Activated CD4-positive, alpha-beta T cell treated with anti-CD3 and anti-CD28 coated beads for 48 hours (primary cell): ENCODE results near the gene EGLN1.
A peak's percentile ranks its signal among the peaks of the same experiment; 100 is the strongest.

Experiments
- DNase-seq: peaks from one replicate; pipeline ENCODE4 v3.0.0-alpha.2; 2020

Gene EGLN1

DNA sequence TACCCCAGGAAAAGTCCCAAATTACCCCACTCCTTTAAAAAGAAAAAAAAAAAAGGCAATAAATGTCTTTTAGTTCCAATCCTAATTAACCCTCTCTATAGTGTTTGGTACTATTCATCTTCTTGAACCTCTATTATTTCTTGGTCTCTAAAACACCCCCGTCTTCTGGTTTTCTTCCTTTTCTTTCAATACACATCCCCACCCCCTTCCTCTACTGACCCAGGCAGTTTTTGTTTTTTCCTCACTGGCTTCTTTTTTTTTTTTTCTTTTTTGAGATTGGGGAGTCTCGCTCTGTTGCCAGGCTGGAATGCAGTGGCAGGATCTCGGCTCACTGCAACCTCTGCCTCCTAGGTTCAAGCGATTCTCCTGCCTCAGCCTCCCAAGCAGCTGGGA lies 26.1 kb downstream of the EGLN1 start:
- no peak for DNase-seq

DNA sequence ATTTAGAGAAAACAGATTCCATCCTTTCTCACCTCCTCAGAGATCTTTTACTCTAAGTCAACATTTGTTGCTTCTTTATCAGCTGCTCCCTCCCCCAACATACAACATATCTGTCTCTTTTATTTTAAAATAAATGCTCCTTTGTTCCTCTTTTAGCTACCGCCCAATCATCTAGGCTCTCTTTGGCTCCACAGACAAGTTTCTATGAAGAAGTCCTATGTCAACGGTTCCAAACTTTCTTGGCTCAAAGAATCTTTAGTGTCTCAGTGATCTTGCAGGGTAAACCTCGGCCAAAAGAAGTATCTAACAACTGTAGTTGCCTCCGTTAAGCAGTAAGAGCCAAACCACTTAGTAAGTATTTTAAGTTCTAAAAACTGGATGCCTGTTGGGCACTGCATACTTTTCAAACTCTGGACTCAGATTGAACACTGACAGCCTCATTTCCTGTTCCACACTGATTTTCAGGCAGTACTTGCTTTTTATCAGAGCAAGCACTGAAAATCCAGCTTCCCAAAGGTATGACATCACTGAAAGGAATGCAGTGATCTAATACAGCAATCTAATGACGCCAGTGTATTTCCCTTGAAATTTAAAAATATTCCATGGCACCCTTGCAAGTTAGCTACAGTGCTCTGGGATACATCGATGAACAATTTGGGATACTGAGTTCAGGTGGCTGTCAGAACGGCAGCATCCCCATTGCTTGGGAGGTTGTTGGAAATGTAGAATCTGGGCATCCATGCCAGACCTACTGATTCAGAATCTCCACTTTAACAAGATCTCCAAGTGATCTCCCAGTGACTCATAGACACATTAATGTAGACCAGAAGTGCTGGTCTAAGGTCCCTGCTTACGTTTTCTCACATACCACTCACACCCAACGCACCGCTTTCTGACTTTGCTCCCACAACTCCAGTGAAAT lies 26.8 kb downstream of the EGLN1 start:
- no peak for DNase-seq

GRCh38 chr1:231393668-231394067 lies 28.4 kb downstream of the EGLN1 start:
- DNase-seq, result no peak

- DNase-seq, result no peak
Observed at GRCh38 chr1:231392389-231393131, 29.5 kb downstream of the EGLN1 start.

- DNase-seq, result no peak
Observed at GRCh38 chr1:231390071-231390470, 32.0 kb downstream of the EGLN1 start.

GRCh38 chr1:231387770-231388669 lies 34.1 kb downstream of the EGLN1 start:
- no peak for DNase-seq

DNA sequence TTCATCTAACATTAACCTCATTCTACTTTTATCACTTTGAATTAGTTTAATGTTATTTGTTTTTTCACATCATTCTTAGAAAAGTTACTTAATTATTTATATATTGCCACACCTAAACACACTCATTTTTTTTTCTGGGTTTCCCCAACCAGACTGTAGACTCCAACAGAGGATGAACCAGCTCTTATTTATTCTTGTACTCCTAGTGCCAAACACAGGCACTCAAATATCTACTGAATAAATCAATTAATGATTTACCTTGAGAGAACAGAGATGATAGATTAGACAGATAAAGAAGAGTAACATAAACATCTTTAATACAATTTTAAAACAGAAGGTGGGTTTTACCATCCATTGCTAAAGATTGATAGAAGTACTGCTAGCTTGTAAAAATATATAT lies 35.6 kb downstream of the EGLN1 start:
- DNase-seq, result no peak

DNA sequence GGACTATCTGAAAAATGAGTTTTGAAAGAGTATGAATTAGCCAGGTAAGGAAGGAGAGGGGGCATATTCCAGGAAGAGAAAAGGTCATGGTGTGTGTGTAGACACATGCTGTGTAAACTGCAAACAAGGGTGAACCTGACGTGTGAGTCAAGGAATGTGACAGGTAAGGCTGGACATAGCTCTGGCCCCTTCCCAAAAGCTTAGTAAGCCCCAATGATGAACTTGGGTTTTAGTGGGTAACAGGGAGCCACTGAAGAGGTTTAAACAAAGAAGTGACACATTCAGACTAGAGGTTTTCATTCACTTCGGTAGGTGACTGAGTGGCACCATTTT lies 36.7 kb downstream of the EGLN1 start:
- no peak for DNase-seq

DNA sequence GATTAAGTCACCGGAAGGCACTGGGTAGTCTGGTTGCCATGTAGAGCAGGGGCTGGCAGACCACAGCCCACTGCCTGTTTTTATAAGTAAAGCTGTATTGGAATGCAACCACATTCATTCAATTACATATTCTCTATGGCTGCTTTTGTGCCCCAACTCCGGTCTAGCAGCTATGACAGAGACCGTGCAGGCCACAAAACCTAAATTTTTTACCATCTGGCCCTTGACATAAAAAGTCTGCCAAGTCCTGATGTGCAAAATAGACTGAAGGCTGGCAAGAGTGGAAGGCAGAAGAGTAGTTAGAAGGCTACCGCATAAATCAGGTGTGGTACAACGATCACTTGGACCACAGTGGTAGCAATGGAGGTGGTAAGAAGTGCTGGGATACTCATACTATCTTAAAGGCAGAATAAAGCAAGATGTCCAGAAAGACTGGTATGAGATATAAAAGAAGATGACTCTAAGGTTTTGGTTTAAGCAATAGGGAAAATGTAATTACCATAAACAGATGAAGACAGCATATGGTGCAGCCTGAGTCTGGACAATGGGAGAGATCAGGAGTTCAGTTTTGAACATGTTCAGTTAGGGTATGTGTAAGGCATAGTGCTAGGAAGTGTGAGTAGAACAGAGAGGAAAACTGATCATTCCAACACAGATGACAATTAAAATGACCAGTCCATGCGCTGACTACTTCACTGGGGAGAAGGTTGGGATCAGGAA lies 37.2 kb downstream of the EGLN1 start:
- DNase-seq, result no peak

DNA sequence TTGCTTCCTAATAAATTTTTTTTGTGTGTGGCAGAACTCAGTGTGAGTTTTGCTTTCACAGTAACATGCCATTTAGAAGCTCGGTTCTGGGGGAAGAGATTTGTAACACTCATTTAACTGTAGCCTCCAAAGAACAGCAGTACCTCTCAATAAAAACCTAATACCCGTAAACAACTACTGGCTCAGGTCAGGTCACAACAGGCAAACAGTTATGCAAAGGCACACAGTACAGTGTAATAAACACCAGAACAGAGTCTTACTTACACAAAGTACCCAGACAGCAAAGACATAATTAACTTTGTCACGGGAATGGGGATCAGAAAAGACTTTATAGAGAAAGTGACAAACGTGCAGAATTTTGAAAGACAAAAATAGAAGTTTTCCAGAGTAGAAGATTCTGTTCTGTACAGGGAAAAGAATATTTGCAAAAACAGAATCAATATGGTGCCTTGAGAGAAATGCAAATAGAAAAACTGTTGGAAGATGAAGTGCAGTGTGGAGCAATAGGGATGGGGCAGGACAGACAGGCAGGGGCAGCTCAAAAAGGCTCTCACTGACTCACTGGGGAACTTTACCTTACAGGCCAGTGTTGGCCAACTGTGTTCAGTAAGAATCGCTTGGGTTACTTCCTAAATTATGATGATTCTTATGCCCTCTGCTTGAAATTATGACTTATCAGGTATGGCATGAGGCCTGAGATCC lies 38.8 kb downstream of the EGLN1 start:
- no peak for DNase-seq

DNA sequence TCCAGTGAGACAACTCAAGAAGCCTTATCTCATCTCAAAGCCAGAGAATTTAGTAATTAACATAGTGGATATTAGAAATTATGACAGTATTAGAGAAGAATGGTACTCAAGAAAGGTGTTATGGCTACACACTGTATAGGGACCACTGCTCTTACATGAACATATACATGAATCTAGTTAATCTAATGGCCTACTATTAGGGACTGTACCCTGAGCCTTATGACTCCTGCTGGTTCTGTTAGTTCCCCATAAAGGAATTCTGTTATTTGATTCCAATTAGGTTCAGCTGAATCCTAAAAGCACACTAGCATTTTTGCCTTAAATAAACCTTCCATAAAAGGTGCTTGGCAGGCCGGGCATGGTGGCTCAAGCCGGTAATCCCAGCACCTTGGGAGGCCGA lies 39.7 kb downstream of the EGLN1 start:
- no peak for DNase-seq

GRCh38 chr1:231381729-231382128 lies 40.4 kb downstream of the EGLN1 start:
- no peak for DNase-seq

DNA sequence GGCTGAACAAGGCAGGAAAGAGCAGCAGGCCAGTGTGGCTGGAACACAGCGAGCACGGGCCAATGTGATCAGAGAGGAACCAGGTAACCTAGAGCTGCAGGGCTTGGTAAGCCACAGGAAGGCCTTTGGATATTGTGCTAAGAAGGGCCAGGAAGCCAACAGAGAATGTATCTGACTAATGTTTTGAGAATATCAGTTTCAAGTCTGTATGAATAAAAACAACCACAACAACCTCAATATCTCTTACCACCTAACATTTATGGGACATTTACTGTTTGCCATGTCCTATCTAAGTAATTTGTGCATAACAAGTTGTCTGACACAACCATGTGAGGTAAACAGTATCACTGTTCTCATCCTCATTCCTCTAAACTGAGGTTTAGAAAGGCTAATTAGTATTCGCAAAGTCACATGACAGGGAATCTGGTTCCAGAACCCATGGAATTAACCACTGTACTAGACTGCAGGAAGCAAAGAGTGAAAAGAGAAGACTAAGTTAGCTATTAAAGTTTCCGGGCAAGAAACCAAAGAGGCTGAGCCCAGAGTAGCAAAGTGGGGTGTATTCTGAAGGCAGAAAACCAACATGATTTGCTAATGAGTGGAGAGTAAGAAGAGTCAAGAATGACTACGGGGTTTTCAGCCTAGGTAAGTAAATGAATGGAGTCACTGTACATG lies 45.1 kb downstream of the EGLN1 start:
- peak; percentile 29 for DNase-seq

- DNase-seq, result no peak
Observed at GRCh38 chr1:231376101-231376500, 46.0 kb downstream of the EGLN1 start.

- no peak for DNase-seq
Observed at GRCh38 chr1:231374394-231374793, 47.7 kb downstream of the EGLN1 start.

DNA sequence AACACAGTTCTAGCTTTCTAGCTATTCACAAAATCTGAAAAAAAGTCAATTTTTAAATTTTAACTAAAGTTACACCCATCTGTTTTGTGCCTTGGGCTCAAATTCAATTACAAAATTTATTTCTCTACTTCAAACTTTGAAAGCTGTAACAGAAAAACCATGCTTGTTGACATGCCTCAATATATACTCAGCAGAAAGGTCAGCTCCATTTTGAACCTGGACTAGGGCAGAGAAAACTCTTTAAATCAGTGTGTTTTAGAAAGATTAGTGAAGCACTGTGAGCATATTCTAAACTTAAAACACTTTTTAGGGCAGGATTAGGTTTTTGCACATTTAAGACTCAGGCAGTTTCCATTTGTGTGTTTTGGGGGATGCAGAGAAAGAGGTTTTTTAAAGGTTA lies 49.6 kb downstream of the EGLN1 start:
- no peak for DNase-seq

DNA sequence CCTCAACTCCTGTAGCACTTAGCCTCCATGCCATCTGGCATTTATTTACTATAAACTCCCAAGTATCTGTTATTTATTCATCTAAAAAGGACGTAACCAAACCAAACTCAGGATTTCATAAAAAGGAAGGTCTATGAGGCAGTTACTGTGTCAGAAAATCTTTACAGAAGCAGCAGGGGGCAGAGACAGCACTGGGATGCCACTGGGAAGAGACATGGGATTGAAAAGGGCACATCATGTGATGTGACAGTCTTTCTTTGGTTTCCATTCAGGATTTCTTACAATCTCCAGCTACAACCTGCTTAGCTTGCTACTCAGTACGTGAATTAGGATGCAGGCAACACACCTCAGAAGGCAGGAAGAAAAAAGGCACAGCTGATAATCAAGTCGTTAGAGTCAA lies 52.8 kb downstream of the EGLN1 start:
- DNase-seq, result no peak

DNA sequence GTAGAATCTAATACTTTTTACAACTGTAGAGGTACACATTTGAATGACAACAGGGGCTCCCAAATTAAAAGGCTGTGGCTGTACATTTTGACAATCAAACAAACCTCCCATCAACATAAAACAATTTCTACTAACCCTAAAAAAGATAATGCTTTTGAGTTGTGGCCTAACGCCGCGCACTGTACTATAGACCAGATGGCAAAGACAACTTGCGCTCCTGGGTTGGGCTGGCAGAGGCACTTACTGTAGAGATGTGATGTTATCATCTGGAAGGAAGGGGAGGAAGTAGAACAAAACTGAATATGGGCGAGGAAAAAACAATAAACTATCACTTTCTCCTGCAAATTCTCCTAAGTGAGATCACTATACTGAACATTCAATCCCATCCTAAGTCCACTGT lies 57.9 kb downstream of the EGLN1 start:
- DNase-seq, result no peak

DNA sequence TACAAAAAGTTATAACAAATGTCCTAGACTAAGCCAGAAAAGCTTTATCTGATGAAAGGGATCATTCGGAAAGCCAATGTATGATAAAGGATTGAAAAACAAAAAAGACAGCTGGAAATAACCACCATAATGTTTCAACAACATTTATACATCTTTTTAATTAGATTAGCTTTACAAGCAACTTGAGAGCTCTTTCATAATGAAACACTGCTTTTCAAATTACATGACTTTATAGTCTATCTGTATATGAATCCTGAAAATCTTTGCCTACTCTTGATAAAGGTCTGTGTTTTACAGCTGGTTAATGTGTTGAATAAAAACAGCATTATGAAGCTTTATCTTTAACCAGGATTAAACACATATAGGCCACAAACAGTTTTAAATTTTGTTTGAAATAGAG lies 58.5 kb downstream of the EGLN1 start:
- no peak for DNase-seq

DNA sequence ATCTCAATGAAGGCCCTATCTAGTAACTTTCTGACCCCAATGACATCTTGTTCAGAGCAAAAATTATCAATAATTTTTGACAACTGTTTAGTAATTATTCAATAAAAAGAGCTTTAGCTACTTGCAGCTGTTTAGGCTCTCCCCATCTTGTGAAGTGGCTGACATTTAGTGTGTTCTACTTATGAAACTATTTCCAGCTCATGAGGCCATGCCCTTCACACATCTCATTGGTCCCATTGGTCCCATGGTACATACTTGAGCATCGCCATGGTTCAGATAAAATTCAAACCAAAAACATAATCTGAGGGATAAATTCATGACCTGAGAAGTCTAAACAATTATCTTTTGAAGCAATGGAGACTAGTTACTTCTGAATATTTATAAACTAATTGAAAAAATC lies 59.8 kb downstream of the EGLN1 start:
- no peak for DNase-seq

GRCh38 chr1:231359113-231359512 lies 63.0 kb downstream of the EGLN1 start:
- no peak for DNase-seq
